Heart right ventricle (tissue), 16 donors: ENCODE measurements around the gene SHISA6. TPM values are rescaled to one million over a fixed set of nuclear protein-coding genes. Genes with fewer than 3 reads are reported as not detected.

Source experiments
- ATAC-seq, 8 donors: fragments of 200-7000 bp; cut with Tn5 transposase; one replicate each; pipeline ENCODE4 v1.9.1; 2020; ENCODE audit warnings: mild to moderate bottlenecking in 8 of 8, moderate library complexity in 8 of 8, moderate number of reproducible peaks in 1 of 8
- DNase-seq, 2 donors: peaks; one replicate each; pipeline ENCODE4 v3.0.0-alpha.2; 2020
- H3K27ac ChIP-seq, 10 donors: fragments of 200-600 bp; sonication (generic) in 2 of 10; one replicate each; pipeline versions ENCODE4 v1.5.0 to v1.8.0; 2020 to 2022; ENCODE audit warnings: mild to moderate bottlenecking in 3 of 10
- H3K27me3 ChIP-seq, 7 donors: fragments of 200-600 bp; one replicate each; pipeline ENCODE4 v1.8.0; 2021 to 2022; ENCODE audit warnings: mild to moderate bottlenecking in 2 of 7
- H3K36me3 ChIP-seq, 9 donors: fragments of 200-600 bp; sonication (generic) in 1 of 9; one replicate each; pipeline versions ENCODE4 v1.5.0 to v1.8.0; 2020 to 2022; ENCODE audit warnings: mild to moderate bottlenecking in 2 of 9
- H3K4me1 ChIP-seq, 9 donors: fragments of 200-600 bp; sonication (generic) in 1 of 9; one replicate each; pipeline versions ENCODE4 v1.5.0 to v1.8.0; 2020 to 2022; ENCODE audit warnings: mild to moderate bottlenecking in 4 of 9
- H3K4me3 ChIP-seq, 10 donors: fragments of 200-600 bp; sonication (generic) in 2 of 10; one replicate each; pipeline versions ENCODE4 v1.5.0 to v1.8.0; 2020 to 2022; ENCODE audit warnings: mild to moderate bottlenecking in 7 of 10, moderate library complexity in 2 of 10
- H3K9me3 ChIP-seq, 11 donors: fragments of 200-600 bp in 10 of 11; sonication (generic) in 2 of 11; one replicate each; pipeline versions ENCODE4 v1.5.0 to v1.8.0; 2013 to 2022; ENCODE audit warnings: mild to moderate bottlenecking in 2 of 11, control low read depth in 1 of 11, moderate library complexity in 1 of 11
- CTCF ChIP-seq, 9 donors: fragments of 200-600 bp; sonication (generic) in 2 of 9; IDR thresholded peaks; one replicate each; pipeline versions ENCODE4 v1.5.0 to v1.8.0; 2021 to 2022; ENCODE audit warnings: antibody characterized with exemption in 9 of 9, mild to moderate bottlenecking in 5 of 9, moderate library complexity in 1 of 9
- WGBS, 2 donors: extraction: QIAGEN DNeasy Blood & Tissue Kit; methylation state at CpG; one replicate each; pipeline ENCODE4 v1.1.7; 2013; ENCODE audit warnings: inconsistent platforms in 1 of 2; 5-methylcytosine and 5-hydroxymethylcytosine counted together
- intact Hi-C, 10 donors: fragments of 100-400 bp; cut with DNase I; formaldehyde crosslinking; loops; one replicate each; pipeline versions ENCODE4 v1.11.1 to v1.14.2; 2022
- polyA plus RNA-seq, 2 donors: library from polyadenylated mRNA; stranded (reverse); fragments of 200-250 nt; gene quantifications; one replicate each; pipeline ENCODE4 v1.2.3, GENCODE V29; 2013
- total RNA-seq, 10 donors: library from RNA; stranded (reverse); fragmentation: NEBNext Ultra II Directional in 3 of 10; extraction: Animal tissue kit (Norgen Biotek cat#: 25700) in 3 of 10; gene quantifications; one replicate each; pipeline versions ENCODE4 v1.2.1 to v1.2.4, GENCODE V29; 2021 to 2023
- donor health status: Arrhythmogenic right ventricular cardiomyopathy.
- donor health status: ischemic (EF 13 %, LVEDD 7.1; RV severe dilation, severe dysfunction).
- donor health status: healthy with polysubstance abuse.
- donor health status: DM: no; HTN: yes; CAD: no.
- donor health status: DM: no; HTN: no; CAD: no.
- donor health status: ischemic (EF 25% LVEDD 6.9; RV normal size, moderate dysfunction).
- donor health status: ischemic (EF 25% LVEDD 5.7; RV mildly dilated, moderate dysfunction).
- donor health status: healthy.
- donor health status: DM: yes; HTN: yes; CAD: no.
- donor health status: Ischemic cardiomyopathy.
- donor health status: ischemic (EF 35%, LVEDD 5.7; RV mildly dilated, moderate dysfunction).
- donor health status: nonischemic (EF 11% LVEDD 7.7; RV severe dilation, severe dysfunction).
- donor health status: DM: yes; HTN: yes; CAD: no.
- donor health status: PGD.
- donor health status: ischemic (EF 29% LVEDD 5.4; RV normal size, mild dysfunction).
- donor health status: nonischemic (EF 23%, LVEDD 6.1; RV moderate dilation, normal function).

Gene SHISA6
- total and polyA plus RNA-seq, 12 donors: 0.06 to 0.66 (median 0.23) TPM

- Histone ChIP-seq H3K27ac (no peak overlapping the region), H3K27me3 (no peaks in the 10 kb centered on the region), H3K4me3 (no peak overlapping the region), H3K4me1 (no peaks in the 10 kb centered on the region), H3K36me3 (no peaks in the 10 kb centered on the region), H3K9me3 (peaks cover 0 to 23% (median 0%) of the 10 kb centered on the region in 11 donors)
- no peak for TF ChIP-seq CTCF (IDR thresholded peaks at IDR 0.05)
- no peak for ATAC-seq
- WGBS, 2 donors: 57 to 64% methylated on average over 1 of the region's 1 CpG
- DNase-seq: no peak
- intact Hi-C loops: no loop called here
These were observed 43.8 kb downstream of the SHISA6 start for GRCh38 chr17:11284811-11285210.

GRCh38 chr17:11285946-11286345 is 44.9 kb downstream of the SHISA6 start:
- DNase-seq: no peak
- 83 to 87% methylated on average over 5 of the region's 5 CpGs for WGBS, 2 donors
- H3K4me3 ChIP-seq: no peak overlapping the region

GRCh38 chr17:11287791-11288190 is 46.8 kb downstream of the SHISA6 start:
- no peak for DNase-seq
- H3K27me3 ChIP-seq: peaks cover 0 to 9% (median 0%) of the 10 kb centered on the region in 7 donors
- peaks cover 0 to 7% (median 0%) of the 10 kb centered on the region in 11 donors for H3K9me3 ChIP-seq
- no peak for ATAC-seq
- no peak overlapping the region for H3K27ac ChIP-seq
- no peaks in the 10 kb centered on the region for H3K36me3 ChIP-seq
- no peaks in the 10 kb centered on the region for H3K4me1 ChIP-seq
- intact Hi-C loops: no loop called here
- no peak overlapping the region for H3K4me3 ChIP-seq
- TF ChIP-seq CTCF (IDR thresholded peaks at IDR 0.05): no peak

More at GRCh38 chr17:11285946-11286345, 44.9 kb downstream of the SHISA6 start:
- H3K9me3 ChIP-seq: peaks cover 0 to 16% (median 0%) of the 10 kb centered on the region in 11 donors
- peaks cover 0 to 4% (median 0%) of the 10 kb centered on the region in 7 donors for H3K27me3 ChIP-seq
- no peak for ATAC-seq
- no peaks in the 10 kb centered on the region for H3K36me3 ChIP-seq
- intact Hi-C loops: no loop called here
- no peaks in the 10 kb centered on the region for H3K4me1 ChIP-seq
- no peak for TF ChIP-seq CTCF (IDR thresholded peaks at IDR 0.05)
- H3K27ac ChIP-seq: no peak overlapping the region

GRCh38 chr17:11290814-11291213 is 49.8 kb downstream of the SHISA6 start:
- peaks cover 0 to 27% (median 0%) of the 10 kb centered on the region in 7 donors for H3K27me3 ChIP-seq

More at GRCh38 chr17:11290814-11291213, 49.8 kb downstream of the SHISA6 start:
- Histone ChIP-seq H3K4me1 (no peaks in the 10 kb centered on the region), H3K4me3 (no peak overlapping the region), H3K36me3 (no peaks in the 10 kb centered on the region), H3K9me3 (no peaks in the 10 kb centered on the region), H3K27ac (no peak overlapping the region)
- no peak for DNase-seq
- ATAC-seq: no peak
- intact Hi-C loops: loop anchor here in 1 of 10 donors (10.0 kb wide), 1 partner anchor 416 kb away; no protein-coding TSS in a partner anchor
- 91 to 95% methylated on average over 7 of the region's 7 CpGs for WGBS, 2 donors
- TF ChIP-seq CTCF (IDR thresholded peaks at IDR 0.05): no peak
